ENCODE results near the gene SMCO3. TPM values are rescaled to one million over a fixed set of nuclear protein-coding genes. Genes with fewer than 3 reads are reported as not detected.

The SMCO3 gene
- total and polyA plus RNA-seq, 2 of the 13 experiments (the other 11 are each of a cell fraction or from before 2014, with no cell fraction given): 0.29 to 0.42 TPM

GRCh38 chr12:14803011-14803829 is 10.8 kb downstream of the SMCO3 start, which contains the start of the genes C12orf60 and WBP11 (continued):
- no peak for TF ChIP-seq REL (CRISPR knock-in tag; conservative IDR thresholded peaks at IDR 0.05)
- 0 out of 2 replicates have a peak, but pooled peaks have one; percentile 28 for TF ChIP-seq ZNF619 (CRISPR knock-in tag; IDR thresholded peaks at IDR 0.05)
- TF ChIP-seq HINFP (CRISPR knock-in tag; IDR thresholded peaks at IDR 0.05; ENCODE audit: low read depth): no peak
- no peak for TF ChIP-seq NCOA1 (CRISPR knock-in tag; IDR thresholded peaks at IDR 0.05)
- no peak for TF ChIP-seq ZNF83 (CRISPR knock-in tag; IDR thresholded peaks at IDR 0.05; ENCODE audit: borderline replicate concordance)
- TF ChIP-seq ZFP41 (CRISPR knock-in tag; IDR thresholded peaks at IDR 0.05; ENCODE audit: borderline replicate concordance): no peak
- no peak for TF ChIP-seq RORA (CRISPR knock-in tag; IDR thresholded peaks at IDR 0.05)
- TF ChIP-seq ZNF460 (CRISPR knock-in tag; IDR thresholded peaks at IDR 0.05; ENCODE audit: borderline replicate concordance): no peak
- TF ChIP-seq KDM4B (CRISPR knock-in tag; IDR thresholded peaks at IDR 0.05): no peak
- no peak for TF ChIP-seq TCF12 (IDR thresholded peaks at IDR 0.05)
- no peak for TF ChIP-seq TCF12 (CRISPR knock-in tag; IDR thresholded peaks at IDR 0.05)
- TF ChIP-seq CERS6 (CRISPR knock-in tag; IDR thresholded peaks at IDR 0.05): no peak
- no peak for TF ChIP-seq ZNF431 (CRISPR knock-in tag; IDR thresholded peaks at IDR 0.05; ENCODE audit: borderline replicate concordance, low read depth)
- peak; percentile 67 for TF ChIP-seq RBFOX2 (IDR thresholded peaks at IDR 0.05; ENCODE audit: low read depth, low read length)
- 0 out of 2 replicates have a peak, but pooled peaks have one; percentile 19 for TF ChIP-seq RFX1 (IDR thresholded peaks at IDR 0.05)
- peak; percentile 93 for TF ChIP-seq NFYC (CRISPR knock-in tag; IDR thresholded peaks at IDR 0.05)
- no peak for TF ChIP-seq ZNF256 (CRISPR knock-in tag; conservative IDR thresholded peaks at IDR 0.05)
- no peak for TF ChIP-seq TEF (CRISPR knock-in tag; IDR thresholded peaks at IDR 0.05)
- TF ChIP-seq ZNF180 (CRISPR knock-in tag; IDR thresholded peaks at IDR 0.05; ENCODE audit: borderline replicate concordance, low read depth): no peak
- no peak for TF ChIP-seq MTA1 (CRISPR knock-in tag; IDR thresholded peaks at IDR 0.05; ENCODE audit: borderline replicate concordance)
- TF ChIP-seq GMEB1 (CRISPR knock-in tag; IDR thresholded peaks at IDR 0.05; ENCODE audit: borderline replicate concordance): no peak; the same call in 1 of the 2 replicates
- TF ChIP-seq THAP9 (CRISPR knock-in tag; IDR thresholded peaks at IDR 0.05; ENCODE audit: borderline replicate concordance): peak; percentile 89; the same call in 1 of the 2 replicates
